Activated CD4-positive, alpha-beta memory T cell treated with anti-CD3 and anti-CD28 coated beads, Interleukin-2, amount 10 ng/mL, durations not matched to agents 7 days and 5 days (primary cell): ENCODE measurements around the gene PRKCE. TPM values are rescaled to one million over a fixed set of nuclear protein-coding genes. Genes with fewer than 3 reads are reported as not detected.

ENCODE experiments used
- CTCF ChIA-PET: fragments of 350-600 bp; sonication (Branson Sonifier 250); formaldehyde crosslinking; loops from one replicate; lab custom pipeline; 2021; ENCODE audit warnings: antibody characterized with exemption, inconsistent platforms; lab: Charles Lee
- POLR2A ChIA-PET: fragments of 350-600 bp; sonication (Branson Sonifier 250); formaldehyde crosslinking; loops from one replicate; lab custom pipeline; 2021; ENCODE audit warnings: antibody characterized with exemption; lab: Charles Lee
- DNase-seq: peaks from one replicate; pipeline ENCODE4 v3.0.0-alpha.2; 2020
- H3K27ac Mint-ChIP-seq: one replicate; pipeline ENCODE4 v1.8.0; 2021; ENCODE audit warnings: mild to moderate bottlenecking, mixed read lengths
- H3K27me3 Mint-ChIP-seq: one replicate; pipeline ENCODE4 v1.8.0; 2021; ENCODE audit warnings: mixed read lengths
- H3K36me3 Mint-ChIP-seq: one replicate; pipeline ENCODE4 v1.8.0; 2021; ENCODE audit warnings: low read depth, mixed read lengths
- H3K4me1 Mint-ChIP-seq: one replicate; pipeline ENCODE4 v1.8.0; 2021; ENCODE audit warnings: mixed read lengths
- H3K4me3 Mint-ChIP-seq: one replicate; pipeline ENCODE4 v1.8.0; 2021; ENCODE audit warnings: mild to moderate bottlenecking, mixed read lengths
- H3K9me3 Mint-ChIP-seq: one replicate; pipeline ENCODE4 v1.8.0; 2021; ENCODE audit warnings: mixed read lengths
- total RNA-seq, 2 experiments: library from RNA; stranded (reverse); gene quantifications; one replicate each; pipeline ENCODE4 v1.2.3, GENCODE V29; 2021

PRKCE gene
- total RNA-seq, 2 experiments from 2014 or later: 20.6 to 23.3 TPM

- Mint-ChIP-seq H3K4me3 (peak overlapping the region; percentile 74), H3K4me1 (peaks cover 29% of the 10 kb centered on the region), H3K36me3 (peaks cover 13% of the 10 kb centered on the region), H3K27me3 (peaks cover 3% of the 10 kb centered on the region), H3K27ac (no peak overlapping the region), H3K9me3 (no peaks in the 10 kb centered on the region)
- POLR2A ChIA-PET: interaction anchor here (1.1 kb wide), 1 partner anchor 43 kb away, joined by 4 read pairs; the partner anchor contains the start of gene SRBD1
- CTCF ChIA-PET: interaction anchor here (1.1 to 2.9 kb wide), 4 partner anchors 9 to 283 kb away, joined by 3 to 11 read pairs (median 4); no protein-coding TSS in a partner anchor
- DNase-seq: no peak
Observed at GRCh38 chr2:45653122-45653913, 1.8 kb downstream of the PRKCE start.

- ChIA-PET CTCF (interaction anchor here (2.9 kb wide), 1 partner anchor 124 kb away, joined by 11 read pairs; no protein-coding TSS in a partner anchor), POLR2A (interaction anchor here (0.6 to 1.1 kb wide), 2 partner anchors 43 to 254 kb away, joined by 3 to 4 read pairs; partner anchors contain the start of gene SRBD1)
- no peak overlapping the region for H3K4me3 Mint-ChIP-seq
- H3K36me3 Mint-ChIP-seq: peaks cover 13% of the 10 kb centered on the region
- no peak for DNase-seq
- H3K27ac Mint-ChIP-seq: no peak overlapping the region
- no peaks in the 10 kb centered on the region for H3K9me3 Mint-ChIP-seq
- H3K4me1 Mint-ChIP-seq: peaks cover 27% of the 10 kb centered on the region
- peaks cover 3% of the 10 kb centered on the region for H3K27me3 Mint-ChIP-seq
Observed at GRCh38 chr2:45654250-45654649, 2.8 kb downstream of the PRKCE start.

- no peak for DNase-seq
- no peaks in the 10 kb centered on the region for H3K9me3 Mint-ChIP-seq
- ChIA-PET CTCF (no interaction called here), POLR2A (interaction anchor here (0.7 kb wide), 1 partner anchor 289 kb away, joined by 3 read pairs; no protein-coding TSS in a partner anchor)
- H3K36me3 Mint-ChIP-seq: peaks cover 4% of the 10 kb centered on the region
- no peaks in the 10 kb centered on the region for H3K27me3 Mint-ChIP-seq
- no peak overlapping the region for H3K27ac Mint-ChIP-seq
- H3K4me3 Mint-ChIP-seq: no peak overlapping the region
- H3K4me1 Mint-ChIP-seq: no peaks in the 10 kb centered on the region
Observed at GRCh38 chr2:45661828-45662227, 10.4 kb downstream of the PRKCE start.

GRCh38 chr2:45664635-45665261, 13.3 kb downstream of the PRKCE start:
- Mint-ChIP-seq H3K4me3 (no peak overlapping the region), H3K9me3 (no peaks in the 10 kb centered on the region), H3K27ac (no peak overlapping the region), H3K36me3 (peaks cover 4% of the 10 kb centered on the region), H3K4me1 (peaks cover 4% of the 10 kb centered on the region), H3K27me3 (no peaks in the 10 kb centered on the region)
- CTCF ChIA-PET: no interaction called here
- no peak for DNase-seq
- POLR2A ChIA-PET: no interaction called here

- H3K4me1 Mint-ChIP-seq: peaks cover 4% of the 10 kb centered on the region
- ChIA-PET POLR2A (no interaction called here), CTCF (no interaction called here)
- peaks cover 4% of the 10 kb centered on the region for H3K36me3 Mint-ChIP-seq
- H3K27me3 Mint-ChIP-seq: no peaks in the 10 kb centered on the region
- DNase-seq: no peak
- H3K4me3 Mint-ChIP-seq: no peak overlapping the region
- no peak overlapping the region for H3K27ac Mint-ChIP-seq
- H3K9me3 Mint-ChIP-seq: no peaks in the 10 kb centered on the region
Observed at GRCh38 chr2:45668509-45668908, 17.0 kb downstream of the PRKCE start.

GRCh38 chr2:45669032-45669486, 17.6 kb downstream of the PRKCE start:
- H3K36me3 Mint-ChIP-seq: peaks cover 4% of the 10 kb centered on the region
- no peaks in the 10 kb centered on the region for H3K9me3 Mint-ChIP-seq
- no peak overlapping the region for H3K4me3 Mint-ChIP-seq
- CTCF ChIA-PET: no interaction called here
- POLR2A ChIA-PET: no interaction called here
- H3K4me1 Mint-ChIP-seq: peaks cover 4% of the 10 kb centered on the region
- H3K27me3 Mint-ChIP-seq: no peaks in the 10 kb centered on the region
- no peak overlapping the region for H3K27ac Mint-ChIP-seq
- no peak for DNase-seq

- ChIA-PET POLR2A (no interaction called here), CTCF (no interaction called here)
- H3K4me1 Mint-ChIP-seq: peaks cover 4% of the 10 kb centered on the region
- no peaks in the 10 kb centered on the region for H3K27me3 Mint-ChIP-seq
- peaks cover 4% of the 10 kb centered on the region for H3K36me3 Mint-ChIP-seq
- no peaks in the 10 kb centered on the region for H3K9me3 Mint-ChIP-seq
- no peak overlapping the region for H3K4me3 Mint-ChIP-seq
- H3K27ac Mint-ChIP-seq: no peak overlapping the region
- no peak for DNase-seq
Observed at GRCh38 chr2:45670646-45671045, 19.2 kb downstream of the PRKCE start.

- ChIA-PET POLR2A (no interaction called here), CTCF (no interaction called here)
- Mint-ChIP-seq H3K27me3 (no peaks in the 10 kb centered on the region), H3K4me1 (peaks cover 4% of the 10 kb centered on the region), H3K4me3 (no peak overlapping the region), H3K27ac (no peak overlapping the region), H3K36me3 (peaks cover 4% of the 10 kb centered on the region), H3K9me3 (no peaks in the 10 kb centered on the region)
- DNase-seq: no peak
Observed at GRCh38 chr2:45672138-45672537, 20.7 kb downstream of the PRKCE start.

GRCh38 chr2:45674035-45674816, 22.8 kb downstream of the PRKCE start:
- Mint-ChIP-seq H3K4me3 (no peak overlapping the region), H3K4me1 (no peaks in the 10 kb centered on the region), H3K9me3 (no peaks in the 10 kb centered on the region), H3K27ac (no peak overlapping the region), H3K27me3 (no peaks in the 10 kb centered on the region), H3K36me3 (peaks cover 4% of the 10 kb centered on the region)
- ChIA-PET CTCF (no interaction called here), POLR2A (no interaction called here)
- DNase-seq: no peak

GRCh38 chr2:45675263-45675812, 23.9 kb downstream of the PRKCE start:
- no peak overlapping the region for H3K27ac Mint-ChIP-seq
- DNase-seq: no peak
- no peaks in the 10 kb centered on the region for H3K9me3 Mint-ChIP-seq
- CTCF ChIA-PET: no interaction called here
- H3K27me3 Mint-ChIP-seq: no peaks in the 10 kb centered on the region
- no peak overlapping the region for H3K4me3 Mint-ChIP-seq
- POLR2A ChIA-PET: no interaction called here
- H3K4me1 Mint-ChIP-seq: no peaks in the 10 kb centered on the region
- peaks cover 4% of the 10 kb centered on the region for H3K36me3 Mint-ChIP-seq

- Mint-ChIP-seq H3K36me3 (peaks cover 4% of the 10 kb centered on the region), H3K4me3 (no peak overlapping the region), H3K9me3 (no peaks in the 10 kb centered on the region), H3K27ac (no peak overlapping the region), H3K27me3 (no peaks in the 10 kb centered on the region), H3K4me1 (no peaks in the 10 kb centered on the region)
- no peak for DNase-seq
- ChIA-PET CTCF (no interaction called here), POLR2A (no interaction called here)
Observed at GRCh38 chr2:45676088-45676487, 24.6 kb downstream of the PRKCE start.

- no peak for DNase-seq
- Mint-ChIP-seq H3K4me3 (no peak overlapping the region), H3K4me1 (peaks cover 13% of the 10 kb centered on the region), H3K27me3 (no peaks in the 10 kb centered on the region), H3K9me3 (no peaks in the 10 kb centered on the region), H3K27ac (no peak overlapping the region), H3K36me3 (no peaks in the 10 kb centered on the region)
- ChIA-PET POLR2A (no interaction called here), CTCF (no interaction called here)
Observed at GRCh38 chr2:45678791-45679348, 27.4 kb downstream of the PRKCE start.
